ENCODE results near the gene HDAC4.

HDAC4 gene

GRCh38 chr2:239396881-239397681 lies 3.7 kb downstream of the HDAC4 start:
- DNase-seq, result peak; percentile 60

GRCh38 chr2:239395524-239395923 lies 5.3 kb downstream of the HDAC4 start:
- no peak for DNase-seq

- no peak for DNase-seq
Measured at GRCh38 chr2:239394978-239395377, 5.8 kb downstream of the HDAC4 start.

GRCh38 chr2:239394346-239394945 lies 6.4 kb downstream of the HDAC4 start:
- no peak for DNase-seq

- no peak for DNase-seq
Measured at GRCh38 chr2:239393941-239394340, 6.9 kb downstream of the HDAC4 start.

GRCh38 chr2:239393388-239393940 lies 7.4 kb downstream of the HDAC4 start:
- DNase-seq, result no peak

GRCh38 chr2:239392688-239393387 lies 8.0 kb downstream of the HDAC4 start:
- no peak for DNase-seq

- no peak for DNase-seq
Measured at GRCh38 chr2:239392072-239392357, 8.8 kb downstream of the HDAC4 start.

GRCh38 chr2:239391286-239392071 lies 9.3 kb downstream of the HDAC4 start:
- DNase-seq, result no peak

- no peak for DNase-seq
Measured at GRCh38 chr2:239390546-239391285, 10.1 kb downstream of the HDAC4 start.

GRCh38 chr2:239389414-239390329 lies 11.1 kb downstream of the HDAC4 start:
- no peak for DNase-seq

- DNase-seq, result no peak
Measured at GRCh38 chr2:239388236-239389151, 12.3 kb downstream of the HDAC4 start.

- no peak for DNase-seq
Measured at GRCh38 chr2:239387811-239388210, 13.0 kb downstream of the HDAC4 start.

- no peak for DNase-seq
Measured at GRCh38 chr2:239386872-239387445, 13.9 kb downstream of the HDAC4 start.

GRCh38 chr2:239386001-239386670 lies 14.7 kb downstream of the HDAC4 start:
- no peak for DNase-seq

GRCh38 chr2:239385096-239386000 lies 15.5 kb downstream of the HDAC4 start:
- DNase-seq, result no peak

GRCh38 chr2:239383759-239384156 lies 17.1 kb downstream of the HDAC4 start:
- DNase-seq, result no peak
